ENCODE measurements around the gene ZBTB46. TPM values are rescaled to one million over a fixed set of nuclear protein-coding genes. Genes with fewer than 3 reads are reported as not detected.
"Not testable (repeated sequence)": the region's sequence is repeated elsewhere in the genome, so short reads cannot be mapped to it uniquely, and the experiment has no call there.

Gene ZBTB46
- total RNA-seq, 1 donor from 2014 or later: 1.1 TPM

DNA sequence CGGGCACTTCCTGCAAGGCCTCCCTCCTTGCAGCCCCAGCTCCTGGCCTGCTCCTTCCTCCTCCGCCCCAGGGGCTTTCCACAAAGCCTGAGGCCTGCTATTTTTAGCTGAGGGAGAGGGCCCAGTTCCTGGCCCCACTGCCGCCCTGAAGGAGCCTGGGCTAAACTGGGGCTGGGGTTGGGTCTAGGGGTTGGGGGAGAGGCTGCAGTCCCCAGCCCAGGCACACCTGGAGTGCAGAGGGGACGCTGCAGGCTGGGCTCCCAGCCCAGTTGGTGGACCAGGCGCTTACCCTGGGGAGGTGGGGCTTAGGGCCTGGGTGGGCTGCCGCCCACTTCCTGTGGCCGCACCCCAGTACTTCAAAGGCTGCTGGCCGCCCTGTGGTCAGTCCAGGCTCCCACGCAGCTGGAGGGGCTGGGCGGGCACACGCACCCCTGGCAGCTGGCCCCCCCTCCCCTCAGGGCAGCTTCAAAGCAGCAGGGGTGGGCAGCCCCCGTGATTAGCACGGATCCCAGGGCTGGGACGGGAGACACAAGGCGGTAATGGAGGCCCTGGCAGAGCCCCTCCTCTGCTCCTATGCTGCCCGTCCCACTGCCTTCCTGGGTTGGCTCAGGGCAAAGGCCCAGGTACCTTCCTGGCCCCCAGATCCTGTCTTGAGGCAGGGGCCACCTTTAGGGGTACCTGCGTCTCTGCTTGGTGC, 23.2 kb upstream of the ZBTB46 start:
- DNase-seq (ENCODE audit: low spot score): no peak
- peaks cover 12% of the 10 kb centered on the region for H3K27me3 Mint-ChIP-seq (ENCODE audit: insufficient read depth)

GRCh38 chr20:63853733-63854068, 22.6 kb upstream of the ZBTB46 start:
- peaks cover 12% of the 10 kb centered on the region for H3K27me3 Mint-ChIP-seq (ENCODE audit: insufficient read depth)
- H3K27ac Mint-ChIP-seq; intact Hi-C loops (cut with micrococcal nuclease); DNase-seq (ENCODE audit: low spot score); H3K36me3 Mint-ChIP-seq (ENCODE audit: low read depth); H3K4me3 Mint-ChIP-seq; H3K9me3 Mint-ChIP-seq: not testable (repeated sequence)
- peaks cover 10% of the 10 kb centered on the region for H3K4me1 Mint-ChIP-seq (ENCODE audit: low read depth)

More for the DNA sequence above, 23.2 kb upstream of the ZBTB46 start:
- Mint-ChIP-seq H3K9me3 (no peaks in the 10 kb centered on the region), H3K27ac (no peak overlapping the region), H3K4me1 (ENCODE audit: low read depth) (peaks cover 10% of the 10 kb centered on the region), H3K4me3 (no peak overlapping the region), H3K36me3 (ENCODE audit: low read depth) (no peaks in the 10 kb centered on the region)
- intact Hi-C loops (cut with micrococcal nuclease): no loop called here

DNA sequence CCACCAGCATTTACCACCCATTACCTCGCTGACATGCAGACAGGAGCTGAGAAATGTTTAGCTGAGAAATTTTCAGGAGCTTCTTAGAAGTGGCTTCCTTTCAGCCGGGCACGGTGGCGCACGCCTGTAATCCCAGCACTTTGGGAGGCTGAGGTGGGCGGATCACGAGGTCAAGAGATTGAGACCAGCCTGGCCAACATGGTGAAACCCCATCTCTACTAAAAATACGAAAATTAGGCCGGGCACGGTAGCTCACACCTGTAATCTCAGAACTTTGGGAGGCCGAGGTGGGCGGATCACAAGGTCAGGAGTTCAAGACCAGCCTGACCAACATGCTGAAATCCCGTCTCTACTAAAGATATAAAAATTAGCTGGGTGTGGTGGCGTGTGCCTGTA, 20.5 kb upstream of the ZBTB46 start:
- intact Hi-C loops (cut with micrococcal nuclease): loop anchor here (2.0 kb wide), 1 partner anchor 13 kb away; the partner anchor contains the start of gene TPD52L2
- not testable (repeated sequence) for H3K9me3 Mint-ChIP-seq; DNase-seq (ENCODE audit: low spot score); H3K27ac Mint-ChIP-seq; H3K4me3 Mint-ChIP-seq; H3K36me3 Mint-ChIP-seq (ENCODE audit: low read depth)
- Mint-ChIP-seq H3K27me3 (ENCODE audit: insufficient read depth) (peaks cover 12% of the 10 kb centered on the region), H3K4me1 (ENCODE audit: low read depth) (peaks cover 10% of the 10 kb centered on the region)

DNA sequence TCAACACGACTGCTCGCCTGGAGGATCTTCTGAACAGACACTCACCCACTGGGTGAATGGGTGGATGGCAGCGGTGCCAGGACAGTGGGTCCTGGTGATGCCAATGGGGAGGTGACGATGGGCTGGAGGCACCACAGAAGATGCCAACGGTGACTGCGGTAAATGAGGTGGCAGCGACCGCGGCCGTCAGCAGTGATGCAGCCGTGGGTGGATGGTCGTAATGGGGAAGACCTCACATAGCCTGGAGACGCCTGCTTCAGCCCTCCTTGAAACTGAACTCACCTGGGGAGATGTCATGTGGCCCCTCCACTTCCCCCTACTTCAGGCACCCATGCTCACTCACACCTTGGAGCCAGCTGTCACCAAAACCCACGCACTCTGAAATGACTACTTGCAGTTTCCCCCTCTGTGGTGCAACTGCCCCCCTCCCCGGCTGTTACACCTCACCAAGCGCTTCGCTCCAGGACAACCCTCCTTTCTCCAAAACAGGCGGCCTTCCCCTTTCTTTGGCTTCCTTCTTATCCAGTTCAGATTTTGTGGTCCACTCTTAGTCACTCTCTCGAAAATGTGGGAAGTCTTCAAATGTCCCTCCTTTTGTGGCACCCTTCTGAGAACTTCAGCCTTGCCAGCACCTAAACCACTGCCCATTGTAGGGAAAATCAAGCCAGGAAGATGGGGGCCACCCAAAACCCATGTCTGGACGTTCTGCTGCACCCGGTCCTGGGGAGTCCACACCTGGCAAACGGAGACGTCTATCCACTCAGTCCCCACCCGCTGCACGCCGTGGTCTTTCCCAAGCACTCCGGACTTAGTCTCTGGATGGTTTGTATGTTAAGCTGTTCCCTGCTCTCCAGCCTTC, 19.9 kb upstream of the ZBTB46 start:
- Mint-ChIP-seq H3K27me3 (ENCODE audit: insufficient read depth) (peaks cover 14% of the 10 kb centered on the region), H3K4me1 (ENCODE audit: low read depth) (peaks cover 10% of the 10 kb centered on the region), H3K4me3 (no peak overlapping the region), H3K36me3 (ENCODE audit: low read depth) (no peaks in the 10 kb centered on the region), H3K27ac (no peak overlapping the region), H3K9me3 (no peaks in the 10 kb centered on the region)
- intact Hi-C loops (cut with micrococcal nuclease): loop anchor here (2.0 kb wide), 1 partner anchor 14 kb away; the partner anchor contains the start of gene TPD52L2
- DNase-seq (ENCODE audit: low spot score): no peak

- H3K36me3 Mint-ChIP-seq (ENCODE audit: low read depth): no peaks in the 10 kb centered on the region
- H3K4me3 Mint-ChIP-seq: no peak overlapping the region
- H3K27me3 Mint-ChIP-seq (ENCODE audit: insufficient read depth): peaks cover 29% of the 10 kb centered on the region
These were observed 17.2 kb upstream of the ZBTB46 start for GRCh38 chr20:63848003-63848911.

DNA sequence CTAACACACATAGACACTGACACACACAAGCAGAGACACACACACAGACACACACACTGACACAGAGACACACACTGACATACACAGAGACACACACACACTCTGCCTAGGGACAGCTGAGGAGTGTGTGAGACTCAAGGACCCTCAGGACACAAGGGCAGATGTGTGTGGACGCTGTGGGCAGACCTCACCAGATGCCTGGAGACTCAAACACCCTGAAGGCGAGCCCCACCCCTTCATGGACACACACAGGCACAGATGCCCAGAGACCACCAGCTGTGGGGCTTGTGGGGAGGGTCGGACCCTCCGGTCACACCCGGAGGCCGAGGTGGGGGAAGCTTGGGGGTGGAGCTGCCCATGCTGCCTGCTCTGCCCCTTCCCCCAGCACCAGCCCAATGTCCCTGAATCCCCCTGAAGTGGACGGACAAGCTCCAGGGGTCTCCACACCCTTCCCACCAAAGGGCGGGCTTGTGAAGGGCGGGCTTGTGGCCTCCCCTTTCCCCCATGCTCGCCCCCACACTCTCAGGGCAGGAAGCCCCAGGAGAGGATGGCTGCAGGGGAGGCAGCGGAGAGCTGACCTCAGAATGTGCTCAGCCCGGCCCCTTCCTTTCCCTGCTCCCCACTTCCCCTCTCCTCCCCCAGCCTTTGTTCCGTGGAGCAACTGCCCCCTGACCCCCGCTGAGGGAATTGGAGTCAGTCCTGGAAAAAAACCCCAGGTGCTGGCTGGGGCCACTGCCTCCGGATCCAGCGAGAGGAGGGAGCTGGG, 16.4 kb upstream of the ZBTB46 start:
- intact Hi-C loops (cut with micrococcal nuclease): no loop called here
- H3K27me3 Mint-ChIP-seq (ENCODE audit: insufficient read depth): peaks cover 31% of the 10 kb centered on the region
- no peak overlapping the region for H3K4me3 Mint-ChIP-seq
- H3K36me3 Mint-ChIP-seq (ENCODE audit: low read depth): no peaks in the 10 kb centered on the region
- H3K27ac Mint-ChIP-seq: no peak overlapping the region
- peaks cover 10% of the 10 kb centered on the region for H3K4me1 Mint-ChIP-seq (ENCODE audit: low read depth)
- H3K9me3 Mint-ChIP-seq: no peaks in the 10 kb centered on the region
- no peak for DNase-seq (ENCODE audit: low spot score)

More at GRCh38 chr20:63848003-63848911, 17.2 kb upstream of the ZBTB46 start:
- intact Hi-C loops (cut with micrococcal nuclease): no loop called here
- H3K27ac Mint-ChIP-seq: no peak overlapping the region
- H3K4me1 Mint-ChIP-seq (ENCODE audit: low read depth): peaks cover 10% of the 10 kb centered on the region
- no peaks in the 10 kb centered on the region for H3K9me3 Mint-ChIP-seq
- no peak for DNase-seq (ENCODE audit: low spot score)

DNA sequence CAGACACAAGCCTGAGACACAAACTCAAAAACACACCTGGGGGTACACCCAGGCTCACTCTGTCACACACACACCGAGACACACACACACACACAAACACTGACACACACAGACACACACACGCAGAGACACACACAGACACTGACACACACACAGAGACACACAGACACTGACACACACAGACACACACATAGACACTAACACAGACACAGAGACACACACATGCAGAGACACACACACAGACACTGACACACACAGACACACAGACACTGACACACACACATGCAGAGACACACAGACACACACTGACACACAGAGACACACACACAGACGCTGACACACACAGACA, 15.8 kb upstream of the ZBTB46 start:
- Mint-ChIP-seq H3K27ac (no peak overlapping the region), H3K36me3 (ENCODE audit: low read depth) (no peaks in the 10 kb centered on the region), H3K9me3 (no peaks in the 10 kb centered on the region), H3K4me1 (ENCODE audit: low read depth) (peaks cover 14% of the 10 kb centered on the region), H3K4me3 (no peak overlapping the region), H3K27me3 (ENCODE audit: insufficient read depth) (peaks cover 31% of the 10 kb centered on the region)
- no peak for DNase-seq (ENCODE audit: low spot score)
- intact Hi-C loops (cut with micrococcal nuclease): no loop called here

GRCh38 chr20:63846128-63846771, 15.2 kb upstream of the ZBTB46 start:
- intact Hi-C loops (cut with micrococcal nuclease): no loop called here
- Mint-ChIP-seq H3K4me3 (no peak overlapping the region), H3K4me1 (ENCODE audit: low read depth) (peaks cover 13% of the 10 kb centered on the region), H3K27me3 (ENCODE audit: insufficient read depth) (peaks cover 35% of the 10 kb centered on the region), H3K27ac (no peak overlapping the region), H3K36me3 (ENCODE audit: low read depth) (no peaks in the 10 kb centered on the region), H3K9me3 (no peaks in the 10 kb centered on the region)
- DNase-seq (ENCODE audit: low spot score): no peak

- no peak overlapping the region for H3K4me3 Mint-ChIP-seq
- no peak for DNase-seq (ENCODE audit: low spot score)
- peaks cover 31% of the 10 kb centered on the region for H3K27me3 Mint-ChIP-seq (ENCODE audit: insufficient read depth)
- H3K4me1 Mint-ChIP-seq (ENCODE audit: low read depth): peaks cover 4% of the 10 kb centered on the region
- intact Hi-C loops (cut with micrococcal nuclease): no loop called here
- no peak overlapping the region for H3K27ac Mint-ChIP-seq
- H3K9me3 Mint-ChIP-seq: no peaks in the 10 kb centered on the region
- H3K36me3 Mint-ChIP-seq (ENCODE audit: low read depth): no peaks in the 10 kb centered on the region
These were observed 13.5 kb upstream of the ZBTB46 start for GRCh38 chr20:63844511-63844991.

DNA sequence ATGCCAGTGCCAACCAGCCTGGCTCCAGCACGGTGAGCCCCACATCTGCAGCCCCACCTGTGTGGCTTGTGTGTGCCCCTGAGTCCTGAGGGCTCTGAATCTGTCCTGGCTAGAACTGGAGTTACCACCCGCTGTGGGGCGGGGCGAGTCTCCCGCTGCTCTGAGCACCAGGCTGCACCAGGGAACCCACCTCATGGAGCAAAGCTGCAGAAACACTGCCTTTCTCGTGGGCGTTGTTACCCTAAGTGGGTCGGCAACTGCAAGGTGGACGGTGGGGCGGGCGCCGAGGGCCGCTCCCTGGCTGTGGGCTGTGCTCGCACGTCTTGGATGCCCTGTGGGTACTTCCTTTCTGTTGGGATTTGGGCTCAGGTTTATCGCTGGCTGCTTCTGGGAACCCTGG, 12.7 kb upstream of the ZBTB46 start:
- no peak for DNase-seq (ENCODE audit: low spot score)
- Mint-ChIP-seq H3K9me3 (no peaks in the 10 kb centered on the region), H3K4me1 (ENCODE audit: low read depth) (peaks cover 4% of the 10 kb centered on the region), H3K27ac (no peak overlapping the region), H3K4me3 (no peak overlapping the region), H3K36me3 (ENCODE audit: low read depth) (no peaks in the 10 kb centered on the region), H3K27me3 (ENCODE audit: insufficient read depth) (peaks cover 31% of the 10 kb centered on the region)
- intact Hi-C loops (cut with micrococcal nuclease): no loop called here

DNA sequence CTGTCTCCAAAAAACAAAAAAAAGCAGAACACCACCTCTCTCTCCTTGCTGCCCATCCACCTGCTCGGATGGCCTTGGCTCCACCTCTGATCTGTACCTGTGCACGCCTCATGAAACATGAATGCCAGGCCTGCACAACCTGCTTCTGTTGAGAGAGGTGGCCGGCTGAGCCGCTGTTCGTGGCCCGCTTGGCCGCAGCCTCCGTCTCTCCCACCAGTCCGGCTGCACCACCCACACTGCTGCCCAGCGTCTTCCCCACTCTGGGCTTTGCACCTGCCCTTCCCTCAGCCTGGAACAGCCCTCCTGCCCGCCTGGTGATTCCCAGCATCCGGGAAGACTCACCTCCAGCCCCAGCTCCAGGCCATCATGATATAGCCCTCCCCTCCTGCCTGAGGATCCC, 12.2 kb upstream of the ZBTB46 start:
- Mint-ChIP-seq H3K9me3 (no peaks in the 10 kb centered on the region), H3K27me3 (ENCODE audit: insufficient read depth) (peaks cover 31% of the 10 kb centered on the region), H3K4me3 (no peak overlapping the region), H3K36me3 (ENCODE audit: low read depth) (no peaks in the 10 kb centered on the region), H3K27ac (no peak overlapping the region), H3K4me1 (ENCODE audit: low read depth) (peaks cover 4% of the 10 kb centered on the region)
- intact Hi-C loops (cut with micrococcal nuclease): no loop called here
- DNase-seq (ENCODE audit: low spot score): no peak

DNA sequence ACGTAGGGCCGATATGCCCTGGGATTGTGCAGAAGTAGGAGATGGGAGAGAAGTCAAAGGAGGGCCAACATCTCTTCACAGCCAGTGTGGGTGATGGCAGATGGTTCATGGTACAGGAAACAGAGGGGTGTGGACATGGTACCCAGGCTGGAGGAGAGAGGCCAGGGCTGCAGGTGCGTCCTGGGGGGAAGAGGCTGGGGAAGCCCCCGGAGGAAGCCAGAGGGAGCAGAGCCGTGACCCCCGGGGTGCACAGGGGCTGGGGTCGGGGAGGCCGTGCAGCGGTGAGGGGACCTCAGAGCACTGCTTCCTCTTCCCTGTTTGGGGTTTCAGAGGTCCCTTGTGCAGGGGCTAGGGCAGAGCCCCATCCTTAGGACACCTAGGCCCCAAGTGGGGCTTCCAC, 11.2 kb upstream of the ZBTB46 start:
- DNase-seq (ENCODE audit: low spot score): no peak
- no peaks in the 10 kb centered on the region for H3K9me3 Mint-ChIP-seq
- peaks cover 34% of the 10 kb centered on the region for H3K27me3 Mint-ChIP-seq (ENCODE audit: insufficient read depth)
- H3K4me3 Mint-ChIP-seq: no peak overlapping the region
- H3K36me3 Mint-ChIP-seq (ENCODE audit: low read depth): no peaks in the 10 kb centered on the region
- intact Hi-C loops (cut with micrococcal nuclease): no loop called here
- peaks cover 4% of the 10 kb centered on the region for H3K4me1 Mint-ChIP-seq (ENCODE audit: low read depth)
- H3K27ac Mint-ChIP-seq: no peak overlapping the region

All from activated T-helper 1 cell treated with anti-CD3 and anti-CD28 coated beads, Interleukin-12 subunit alpha, Interleukin-12 subunit beta, Interleukin-2, Interleukin-4 antibody, amounts not matched to agents 30 ng/mL and 10 ng/mL and 1 ng/mL, durations not matched to agents 14 hours and 24 hours and 36 hours (primary cell).